8988T (cell line): ENCODE results near the gene FAAP100.

ENCODE experiments used
- DNase-seq: peaks from one replicate; pipeline ENCODE4 v3.0.0; 2011

FAAP100 gene

DNA sequence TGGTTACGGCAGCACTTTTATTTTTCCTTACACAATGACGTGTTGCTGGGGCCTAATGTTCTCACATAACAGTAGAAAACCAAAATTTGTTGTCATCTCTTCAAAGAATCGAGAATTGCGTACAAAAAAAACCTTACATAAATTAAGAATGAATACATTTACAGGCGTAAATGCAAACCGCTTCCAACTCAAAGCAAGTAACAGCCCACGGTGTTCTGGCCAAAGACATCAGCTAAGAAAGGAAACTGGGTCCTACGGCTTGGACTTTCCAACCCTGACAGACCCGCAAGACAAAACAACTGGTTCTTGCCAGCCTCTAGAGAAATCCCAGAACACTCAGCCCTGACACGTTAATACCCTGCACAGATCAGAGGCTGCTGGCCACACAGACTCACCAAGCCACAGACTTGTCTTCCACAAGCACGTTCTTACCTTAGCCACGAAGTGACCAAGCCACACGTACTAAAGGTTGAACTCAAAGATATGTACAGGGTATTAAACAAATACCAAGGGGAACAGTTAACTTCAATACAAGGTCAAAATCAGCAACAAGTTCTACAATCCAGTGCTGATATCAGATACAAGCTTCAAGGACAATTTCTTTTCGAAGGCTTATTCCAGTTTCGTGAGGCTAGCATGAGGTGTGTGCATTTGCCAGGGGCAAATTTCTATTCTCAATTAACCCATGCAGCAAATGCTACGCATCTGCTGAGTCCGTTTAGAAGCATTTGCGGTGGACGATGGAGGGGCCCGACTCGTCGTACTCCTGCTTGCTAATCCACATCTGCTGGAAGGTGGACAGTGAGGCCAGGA, 42.0 kb downstream of the FAAP100 start:
- no peak for DNase-seq

DNA sequence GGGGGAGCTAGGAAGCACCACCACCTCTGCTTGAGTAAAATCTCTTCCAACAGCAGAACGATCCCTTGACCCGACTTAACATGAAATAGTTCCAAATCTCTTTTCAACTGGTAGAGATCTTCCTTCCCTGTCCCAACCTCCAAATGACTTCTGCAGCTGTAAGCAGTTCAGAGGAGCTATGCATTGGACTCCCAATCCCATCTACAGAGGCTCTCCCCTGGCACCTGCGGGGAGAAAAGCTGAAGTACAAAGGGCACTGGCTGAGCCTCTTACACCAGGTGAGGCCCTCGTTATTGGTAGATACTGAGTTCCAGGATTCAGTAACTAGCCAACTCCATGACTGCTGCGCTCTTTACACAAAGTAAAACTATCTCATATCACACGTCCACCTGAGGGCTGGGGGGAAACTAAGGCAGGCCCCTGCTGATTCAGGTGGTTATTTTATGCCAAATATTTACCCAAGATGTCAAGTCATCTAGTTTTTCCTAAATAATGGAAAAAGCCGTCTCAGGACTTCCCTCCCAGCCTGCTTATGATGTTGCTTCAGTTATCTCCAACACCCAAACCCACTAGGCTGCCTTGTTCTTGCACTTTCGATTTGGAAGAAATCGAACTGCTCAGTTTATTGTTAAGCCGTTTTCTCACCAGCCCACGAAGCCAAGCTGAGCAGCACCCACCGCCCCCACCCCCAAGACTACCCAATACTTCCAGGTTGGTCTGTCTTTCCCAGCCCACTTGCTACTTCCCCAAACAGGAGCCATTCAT, 42.8 kb downstream of the FAAP100 start:
- no peak for DNase-seq

DNA sequence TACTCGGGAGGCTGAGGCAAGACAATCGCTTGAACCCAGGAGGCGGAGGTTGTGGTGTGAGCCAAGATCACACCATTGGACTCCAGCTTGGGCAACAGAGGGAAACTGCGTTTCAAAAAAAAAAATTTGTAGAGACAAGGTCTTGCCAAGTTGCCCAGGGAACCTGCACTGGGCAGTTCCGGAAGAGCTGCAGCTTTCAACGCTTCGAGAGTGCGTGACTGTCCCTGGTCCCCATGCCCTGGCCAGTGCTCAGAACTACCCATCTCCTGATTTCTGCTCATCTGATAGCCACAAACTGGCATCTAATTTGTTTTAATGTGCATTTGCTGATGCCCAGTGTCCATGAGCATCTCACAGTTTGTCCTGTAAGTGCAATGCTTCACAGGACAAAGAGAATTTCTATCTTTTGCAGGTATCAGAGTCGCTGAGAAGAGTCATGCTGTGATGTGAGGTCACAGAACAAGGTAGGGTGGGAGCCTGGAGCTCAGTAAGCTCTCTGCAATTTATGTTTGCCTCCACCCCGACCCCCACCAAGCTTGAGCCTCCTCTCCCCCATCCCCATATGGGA, 43.4 kb downstream of the FAAP100 start:
- DNase-seq: no peak

DNA sequence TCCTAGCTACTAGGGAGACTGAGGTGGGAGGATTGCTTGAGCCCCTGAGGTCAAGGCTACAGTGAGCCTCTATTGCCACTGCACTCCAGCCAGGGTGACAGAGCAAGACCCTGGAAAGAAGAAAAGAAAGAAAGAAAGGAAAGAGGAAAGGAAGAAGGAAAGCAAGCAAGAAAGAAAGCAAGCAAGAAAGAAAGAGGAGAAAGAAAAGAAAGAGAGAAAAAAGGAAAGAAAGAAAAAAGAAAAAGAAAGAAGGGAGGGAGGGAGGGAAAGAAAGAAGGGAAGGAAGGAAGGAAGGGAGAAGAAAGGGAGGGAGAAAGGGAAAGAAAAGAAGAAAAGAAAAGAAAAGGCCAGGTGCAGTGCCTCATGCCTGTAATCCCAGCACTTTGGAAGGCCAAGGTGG, 48.5 kb downstream of the FAAP100 start:
- DNase-seq: no peak

DNA sequence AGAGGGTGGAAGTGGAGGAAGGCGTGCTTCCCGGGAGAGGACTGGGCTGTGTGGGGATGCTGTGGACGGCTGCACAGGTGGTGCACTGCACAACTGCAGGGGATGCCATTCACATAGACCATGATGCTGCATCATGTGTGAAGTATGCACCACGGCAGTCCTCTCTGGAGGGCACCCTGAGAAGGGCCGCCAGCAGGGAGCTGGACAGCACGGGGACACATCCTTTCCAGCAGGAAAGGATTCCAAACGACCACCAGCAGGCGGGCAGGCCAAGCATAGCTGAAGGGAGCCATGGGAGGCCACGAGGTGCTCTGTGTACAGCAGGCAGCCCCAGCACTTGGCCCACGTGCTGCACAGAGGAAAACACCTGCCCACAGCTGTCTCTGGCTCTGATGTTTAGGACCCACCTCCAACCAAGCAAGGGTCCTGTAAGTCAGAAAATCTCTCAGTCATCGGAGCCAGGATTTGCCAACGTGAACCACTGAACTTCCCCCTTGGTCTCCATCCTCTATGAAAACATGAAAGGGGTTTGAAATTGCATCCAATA, 49.6 kb downstream of the FAAP100 start:
- DNase-seq: no peak

- DNase-seq: no peak
Observed at GRCh38 chr17:81500047-81500446, 52.1 kb downstream of the FAAP100 start.

DNA sequence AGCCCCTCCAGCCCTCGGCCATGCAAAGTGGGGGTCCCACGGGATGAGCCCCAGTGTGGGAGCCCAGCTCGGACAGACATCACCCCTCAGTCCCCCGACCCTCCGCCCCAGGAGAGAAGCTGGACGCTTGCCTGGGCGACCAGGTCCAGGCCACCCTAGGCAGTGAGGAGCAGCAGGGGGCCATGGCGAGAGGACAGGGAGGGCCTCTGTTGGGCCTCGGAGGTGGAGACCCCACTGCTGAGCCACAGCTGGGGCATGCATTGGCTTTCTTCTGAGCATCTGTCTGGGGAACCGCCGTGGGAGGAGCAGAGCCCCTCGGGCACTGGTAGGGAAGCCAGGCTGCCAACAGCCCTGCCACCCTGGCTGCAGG, 52.6 kb downstream of the FAAP100 start:
- DNase-seq: no peak

DNA sequence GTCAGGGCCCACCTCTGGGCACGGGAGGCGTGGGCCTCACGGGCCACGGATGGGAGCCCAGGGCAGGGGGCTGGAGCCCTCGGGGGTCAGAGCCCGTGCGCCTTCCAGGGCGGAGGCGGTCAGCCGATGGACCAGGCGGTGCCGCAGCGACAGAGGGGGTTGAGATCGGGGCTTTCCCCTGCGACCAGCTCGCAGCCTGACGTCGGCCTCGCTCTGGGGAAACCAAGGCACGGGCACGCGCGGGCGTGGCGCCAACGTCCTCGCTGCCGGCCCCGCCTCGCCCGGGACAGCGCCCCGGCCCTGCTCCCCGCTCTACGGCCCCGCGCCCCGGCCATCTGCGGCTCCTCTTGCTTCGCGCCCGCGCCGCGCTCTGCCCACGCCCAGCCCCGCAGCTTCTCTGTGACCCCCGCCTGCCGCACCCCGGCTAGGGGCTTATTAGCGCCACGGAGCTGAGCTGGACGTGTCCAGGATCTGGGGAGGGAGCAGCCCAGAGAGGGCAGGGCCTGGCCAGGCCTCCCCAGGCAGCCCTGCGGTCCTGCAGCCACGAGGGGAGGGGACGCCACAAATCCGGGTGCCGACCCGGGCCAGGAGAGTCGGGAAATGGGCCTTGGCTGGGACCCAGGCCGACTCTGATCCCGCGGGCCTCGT, 53.1 kb downstream of the FAAP100 start:
- no peak for DNase-seq

DNA sequence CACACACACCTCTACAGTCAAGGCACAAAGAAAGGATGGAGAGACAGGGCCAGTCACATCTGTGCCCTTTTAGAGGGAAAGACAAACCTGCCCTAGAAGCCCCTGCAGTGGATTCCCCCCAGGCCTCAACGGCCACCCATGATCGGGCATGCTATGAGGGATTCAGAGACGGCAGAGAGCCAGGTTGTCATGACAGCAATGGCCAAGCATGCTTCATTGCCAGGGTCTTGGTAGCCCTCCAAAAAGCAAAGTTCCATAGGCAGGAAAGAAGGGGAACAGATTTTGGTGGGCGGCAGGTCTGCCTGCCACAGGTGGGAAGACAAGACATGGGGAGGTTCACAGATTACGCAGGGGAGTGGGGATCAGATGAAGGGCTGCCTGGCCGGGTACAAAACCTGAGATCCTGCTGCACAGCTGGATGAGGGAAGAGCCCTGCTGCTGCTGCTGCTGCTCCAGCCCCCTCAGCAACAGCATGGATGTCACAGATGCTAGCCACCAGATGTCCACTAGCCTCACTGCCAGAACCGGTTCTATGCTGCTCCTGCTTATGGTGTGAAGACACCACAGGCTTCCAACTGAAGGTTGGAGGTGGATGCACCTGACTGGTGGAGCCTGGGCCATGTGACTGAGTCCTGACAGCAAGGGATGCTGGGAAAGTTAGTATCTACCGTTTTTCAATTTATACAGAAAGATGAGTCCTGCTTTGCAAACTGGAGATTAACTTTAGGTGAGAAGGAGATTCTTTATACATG, 57.4 kb downstream of the FAAP100 start:
- DNase-seq: no peak

DNA sequence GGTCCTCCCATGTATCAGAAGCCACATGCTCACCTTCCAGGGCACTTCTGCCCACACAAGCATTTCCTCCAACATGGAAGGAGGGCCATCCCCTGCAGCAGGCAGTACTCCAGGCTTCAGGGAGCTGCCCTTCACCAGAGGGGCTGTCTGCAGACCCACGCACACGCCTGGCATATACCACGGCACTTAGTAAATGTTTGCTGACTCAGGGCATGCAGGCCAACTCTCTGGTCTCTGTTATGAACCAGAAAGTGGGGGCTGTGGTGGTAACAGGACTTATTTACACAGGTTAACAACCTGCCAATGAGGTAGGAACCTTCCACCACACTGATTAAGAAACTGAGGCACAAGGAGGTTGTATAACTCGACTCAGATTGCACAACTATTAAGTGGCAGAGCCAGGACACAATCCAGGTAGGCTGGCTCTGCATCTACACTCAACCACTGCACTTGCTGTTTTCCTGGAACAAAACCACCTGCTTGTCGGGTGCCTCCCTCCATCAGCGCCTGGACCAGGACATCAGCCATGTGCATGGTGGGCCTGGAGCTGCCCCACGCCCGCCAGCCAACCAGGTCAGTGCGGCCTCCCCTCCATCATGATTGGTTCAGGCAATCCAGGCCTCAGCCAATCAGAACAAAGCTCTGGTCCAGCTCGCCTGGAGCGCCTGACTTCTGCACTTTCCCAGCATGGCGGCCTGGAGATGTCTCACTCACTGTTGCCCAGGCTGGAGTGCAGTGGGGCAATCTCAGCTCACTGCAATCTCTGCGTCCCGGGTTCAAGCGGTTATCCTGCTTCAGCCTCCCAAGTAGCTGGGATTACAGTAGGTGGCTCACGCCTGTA, 58.7 kb downstream of the FAAP100 start:
- DNase-seq: no peak

DNA sequence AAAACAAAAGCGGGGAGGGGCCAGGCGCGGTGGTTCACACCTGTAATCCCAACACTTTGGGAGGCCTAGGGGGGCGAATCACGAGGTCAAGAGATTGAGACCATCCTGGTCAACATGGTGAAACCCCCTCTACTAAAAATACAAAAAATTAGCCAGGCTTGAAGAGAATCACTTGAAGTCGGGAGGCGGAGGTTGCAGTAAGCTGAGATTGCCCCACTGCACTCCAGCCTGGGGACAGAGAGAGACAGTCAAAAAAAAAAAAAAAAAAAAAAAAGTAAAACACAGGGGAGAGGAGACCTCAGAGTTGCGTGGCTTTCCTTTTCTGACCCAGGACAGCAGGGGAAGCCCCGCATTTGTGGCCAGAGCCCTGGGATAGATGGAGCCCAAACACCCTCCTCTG, 59.4 kb downstream of the FAAP100 start:
- no peak for DNase-seq

GRCh38 chr17:81492202-81492601, 60.0 kb downstream of the FAAP100 start:
- DNase-seq: no peak

- DNase-seq: no peak
Observed at GRCh38 chr17:81491761-81492160, 60.4 kb downstream of the FAAP100 start.

GRCh38 chr17:81491181-81491581, 61.0 kb downstream of the FAAP100 start:
- no peak for DNase-seq

- no peak for DNase-seq
Observed at GRCh38 chr17:81489998-81490992, 61.9 kb downstream of the FAAP100 start.
